Measurements from ENCODE around the gene DAD1.
A peak's percentile ranks its signal among the peaks of the same experiment; 100 is the strongest.

DAD1 gene

GRCh38 chr14:22598896-22599244, 9.8 kb upstream of the DAD1 start:
- TF ChIP-seq ZFX (IDR thresholded peaks at IDR 0.05; ENCODE audit: borderline replicate concordance) (no peak), CTCF (IDR thresholded peaks at IDR 0.05) (peak; percentile 36)
- peak overlapping the region; percentile 68 for H3K27ac ChIP-seq

DNA sequence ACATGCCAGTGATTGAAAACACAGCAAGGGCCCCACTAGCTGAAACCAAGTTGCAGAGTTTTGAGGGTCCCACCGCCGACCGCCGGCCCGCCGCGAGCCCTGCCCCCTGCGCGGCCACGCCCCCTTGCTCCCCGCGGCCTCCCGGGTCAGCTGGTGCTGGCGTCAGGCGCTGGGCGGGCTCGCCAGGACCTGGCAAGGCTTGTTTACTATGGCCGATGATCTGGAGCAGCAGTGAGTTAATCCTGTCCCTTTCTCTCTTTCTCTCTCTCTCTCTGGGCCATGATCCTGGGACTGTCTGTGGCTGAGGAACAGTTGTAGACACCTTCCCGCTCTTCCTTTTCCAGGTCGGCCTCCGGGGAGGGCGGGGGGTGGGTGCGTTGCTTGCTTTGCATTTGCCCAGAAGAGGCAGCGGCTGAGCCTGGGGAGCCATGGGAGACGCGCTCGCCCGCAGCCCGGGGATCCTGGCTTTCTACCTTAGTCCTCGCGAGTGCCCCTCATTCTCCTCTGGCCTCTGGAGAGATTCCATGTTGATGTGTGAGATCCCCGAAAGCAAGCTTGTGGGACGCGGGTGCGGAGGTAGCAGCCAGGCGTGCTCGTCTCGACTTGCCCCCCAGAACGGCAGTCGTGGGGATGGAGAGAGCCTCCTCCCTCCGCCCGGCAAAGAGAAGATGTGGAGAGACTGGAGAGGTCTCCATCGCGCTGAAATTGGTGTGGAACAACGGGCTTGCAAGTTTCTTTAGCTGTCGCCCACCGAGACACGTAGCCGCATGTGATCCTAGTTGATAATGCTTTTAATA, 9.3 kb upstream of the DAD1 start, which contains the start of gene ABHD4:
ABHD4 (plus strand) TSS at position 202 of the 797 bp plus-strand sequence; CDS start at position 209, 7 bp downstream.
- TF ChIP-seq ZFX (IDR thresholded peaks at IDR 0.05; ENCODE audit: borderline replicate concordance) = no peak
- no peak for TF ChIP-seq CTCF (IDR thresholded peaks at IDR 0.05)
- H3K27ac ChIP-seq = peak within 1 kb of the TSS; percentile 68

DNA sequence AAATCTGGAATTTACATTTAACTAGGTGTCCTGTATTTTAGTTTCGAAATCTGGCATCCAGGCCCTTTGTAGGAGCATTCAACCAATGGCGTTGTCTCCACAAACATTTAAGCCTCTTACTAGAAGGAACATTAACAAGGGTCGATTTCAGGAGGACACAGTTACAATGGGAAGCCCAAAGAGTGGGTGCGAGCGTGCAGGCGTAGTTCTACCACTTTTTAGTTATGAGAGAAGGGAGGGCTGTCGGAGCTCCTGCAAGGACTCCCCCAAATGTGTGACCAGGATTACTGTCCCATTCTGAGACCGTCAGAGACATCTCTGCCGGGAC, 8.7 kb upstream of the DAD1 start:
- TF ChIP-seq CTCF (IDR thresholded peaks at IDR 0.05) = no peak
- peak overlapping the region; percentile 68 for H3K27ac ChIP-seq

DNA sequence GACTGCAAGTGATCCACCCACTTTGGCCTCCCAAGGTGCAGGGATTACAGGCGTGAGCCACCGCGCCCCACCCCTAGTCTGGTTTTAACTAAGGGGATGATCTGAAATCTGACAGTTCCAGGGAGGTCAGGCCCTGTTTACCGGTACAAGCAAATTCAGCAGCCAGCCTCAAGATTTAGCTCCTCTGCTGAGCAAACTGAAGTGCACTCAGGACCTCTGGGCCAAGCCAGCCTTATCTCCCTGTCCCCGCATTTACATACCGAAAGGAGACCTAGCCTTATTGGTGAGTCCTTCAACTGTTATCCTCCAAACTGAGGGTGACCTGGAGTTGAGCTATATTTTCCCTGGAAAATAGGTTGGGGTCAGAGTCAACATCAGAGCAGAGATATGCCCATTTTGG, 8.2 kb upstream of the DAD1 start:
- H3K27ac ChIP-seq = no peak overlapping the region
- TF ChIP-seq ZFX (IDR thresholded peaks at IDR 0.05; ENCODE audit: borderline replicate concordance) (no peak), CTCF (IDR thresholded peaks at IDR 0.05) (no peak)

GRCh38 chr14:22596354-22596879, 7.4 kb upstream of the DAD1 start:
- no peak overlapping the region for H3K27ac ChIP-seq
- TF ChIP-seq ZFX (IDR thresholded peaks at IDR 0.05; ENCODE audit: borderline replicate concordance) (no peak), CTCF (IDR thresholded peaks at IDR 0.05) (no peak)

DNA sequence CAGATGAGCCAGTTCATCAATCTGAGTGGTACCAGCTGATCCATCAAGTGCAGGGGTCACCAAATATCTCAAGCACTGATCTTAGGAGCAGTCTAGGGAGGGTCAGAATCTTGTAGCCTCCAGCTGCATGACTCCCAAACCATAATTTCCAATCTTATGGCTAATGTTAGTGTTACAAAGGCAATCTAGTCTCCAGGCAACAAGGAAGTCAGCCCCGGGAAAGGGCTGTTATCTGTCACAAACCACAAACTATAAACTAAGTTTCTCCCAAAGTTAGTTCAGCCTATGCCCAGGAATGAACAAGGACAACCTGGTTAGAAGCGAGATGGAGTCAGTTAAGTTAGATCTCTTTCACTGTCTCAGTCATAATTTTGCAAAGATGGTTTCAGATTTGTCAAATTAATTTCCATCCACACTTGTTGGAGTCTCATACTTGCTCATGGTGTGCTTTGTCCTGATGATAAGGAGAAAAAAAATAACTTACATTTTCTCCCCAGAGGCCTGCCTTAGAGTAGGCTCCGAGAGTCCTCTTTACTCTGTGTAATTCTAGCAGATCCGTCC, 5.2 kb upstream of the DAD1 start:
- TF ChIP-seq CTCF (IDR thresholded peaks at IDR 0.05) (no peak), ZFX (IDR thresholded peaks at IDR 0.05; ENCODE audit: borderline replicate concordance) (no peak)
- no peak overlapping the region for H3K27ac ChIP-seq

DNA sequence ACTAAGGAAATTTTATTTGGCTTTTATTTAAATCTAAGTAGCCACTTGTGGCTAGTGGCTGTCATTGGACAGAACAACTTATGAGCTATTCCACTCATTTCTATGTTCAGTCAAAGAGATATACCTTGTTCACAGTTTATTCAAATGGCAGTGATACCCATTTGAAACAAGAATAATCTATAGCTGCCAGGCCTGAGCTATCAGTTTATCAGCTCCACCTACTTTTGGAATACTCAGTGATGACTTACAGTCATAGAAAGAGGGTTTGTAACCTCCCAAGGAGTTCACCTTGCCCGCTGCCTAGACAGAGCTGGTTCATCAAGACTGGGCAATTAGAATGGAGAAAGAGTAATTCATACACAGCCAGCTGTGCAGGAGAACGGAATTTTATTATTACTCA, 4.6 kb upstream of the DAD1 start:
- no peak for TF ChIP-seq ZFX (IDR thresholded peaks at IDR 0.05; ENCODE audit: borderline replicate concordance)
- no peak for TF ChIP-seq CTCF (IDR thresholded peaks at IDR 0.05)
- no peak overlapping the region for H3K27ac ChIP-seq

All from 22Rv1 (cell line).